GM12891 (cell line): Measurements from ENCODE around the gene CYB5R3.

Source experiments
- POLR2A ChIP-seq: IDR thresholded peaks from 2 replicates; pipeline ENCODE4 v1.6.1; 2011; ENCODE audit warnings: low read depth, low read length, control low read depth
- POLR2AphosphoS5 ChIP-seq: IDR thresholded peaks from 2 replicates; pipeline ENCODE4 v1.6.1; 2011; ENCODE audit warnings: low read depth, low read length, control low read depth

DNA sequence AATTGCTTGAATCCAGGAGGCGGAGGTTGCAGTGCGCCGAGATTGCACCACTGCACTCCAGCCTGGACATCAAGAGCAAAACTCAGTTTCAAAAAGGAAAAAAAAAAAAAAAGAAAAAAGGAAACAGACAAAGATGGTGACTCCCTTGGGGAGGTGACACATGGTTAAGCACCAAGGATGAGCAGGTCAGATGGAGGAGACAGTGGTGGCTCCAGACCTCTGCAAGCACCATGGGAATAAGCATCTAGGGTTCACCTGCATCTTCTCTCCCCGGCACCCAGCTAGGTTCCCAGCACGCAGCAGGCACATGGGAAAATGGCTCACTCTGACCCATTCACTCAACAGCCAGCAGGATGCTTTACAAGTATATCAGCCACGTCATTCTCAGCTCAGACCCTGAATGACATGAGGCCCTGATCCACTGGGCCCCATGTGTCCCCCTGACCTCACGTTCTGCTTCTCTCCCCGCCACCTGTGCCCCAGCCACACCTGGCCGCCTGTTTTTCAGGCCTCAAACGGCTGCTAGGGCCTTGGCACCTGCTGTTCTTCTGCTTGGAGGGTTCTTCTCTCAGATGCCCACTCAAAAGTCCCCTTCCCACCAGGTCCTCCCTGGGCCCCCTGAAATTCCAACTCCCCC, 47.3 kb upstream of the CYB5R3 start:
- TF ChIP-seq POLR2A (no peak), POLR2AphosphoS5 (no peak)
